SIG-M5 treated with dmso at 0.1 percent for 504 hours (cell line): Measurements from ENCODE around the gene RFC2.
"Not testable (repeated sequence)": the region's sequence is repeated elsewhere in the genome, so short reads cannot be mapped to it uniquely, and the experiment has no call there.

ENCODE experiments used
- DNase-seq: peaks from one replicate; lab custom pipeline; 2025; ENCODE audit not compliant: unreplicated experiment; lab: John Stamatoyannopoulos, UW

Gene RFC2

GRCh38 chr7:74283858-74284447, 29.8 kb upstream of the RFC2 start:
- DNase-seq = peak; percentile 14

- DNase-seq = no peak
Measured at GRCh38 chr7:74282748-74283459, 28.7 kb upstream of the RFC2 start.

- no peak for DNase-seq
Measured at GRCh38 chr7:74280985-74281384, 26.8 kb upstream of the RFC2 start.

- DNase-seq = no peak
Measured at GRCh38 chr7:74277636-74278035, 23.4 kb upstream of the RFC2 start.

GRCh38 chr7:74275401-74275881, 21.2 kb upstream of the RFC2 start:
- no peak for DNase-seq

GRCh38 chr7:74272305-74273038, 18.3 kb upstream of the RFC2 start:
- peak; percentile 84 for DNase-seq

GRCh38 chr7:74271742-74272141, 17.5 kb upstream of the RFC2 start:
- DNase-seq = no peak

- peak; percentile 19 for DNase-seq
Measured at GRCh38 chr7:74269757-74270277, 15.6 kb upstream of the RFC2 start.

- no peak for DNase-seq
Measured at GRCh38 chr7:74267756-74268565, 13.8 kb upstream of the RFC2 start.

- no peak for DNase-seq
Measured at GRCh38 chr7:74266191-74266963, 12.2 kb upstream of the RFC2 start.

GRCh38 chr7:74263399-74264120, 9.4 kb upstream of the RFC2 start:
- DNase-seq = no peak

- no peak for DNase-seq
Measured at GRCh38 chr7:74262639-74263398, 8.6 kb upstream of the RFC2 start.

GRCh38 chr7:74258639-74259038, 4.4 kb upstream of the RFC2 start:
- no peak for DNase-seq

GRCh38 chr7:74256491-74257408, 2.6 kb upstream of the RFC2 start:
- DNase-seq = no peak

GRCh38 chr7:74255461-74255860, 1.3 kb upstream of the RFC2 start:
- not testable (repeated sequence) for DNase-seq

GRCh38 chr7:74254858-74255379, 720 bp upstream of the RFC2 start:
- no peak for DNase-seq

- DNase-seq = no peak
Measured at GRCh38 chr7:74253835-74254128, 417 bp downstream of the RFC2 start.

GRCh38 chr7:74253331-74253730, 868 bp downstream of the RFC2 start:
- DNase-seq = no peak
